Measurements from ENCODE around the gene TNP2.
A peak's percentile ranks its signal among the peaks of the same experiment; 100 is the strongest.

The TNP2 gene

GRCh38 chr16:11258553-11259492 is 10.3 kb downstream of the TNP2 start:
- TF ChIP-seq CTCF (IDR thresholded peaks at IDR 0.05; ENCODE audit: control extremely low read depth, extremely low read depth, low read depth, missing control alignments): no peak
- ChIA-PET POLR2A (no interaction called here), CTCF (interaction anchor here (1.0 to 9.7 kb wide), 15 partner anchors 10 to 300 kb away, joined by 3 to 182 read pairs (median 3); partner anchors contain the start of gene TNP2)
- peak; percentile 84 for DNase-seq (ENCODE audit: extremely low spot score)

- CTCF ChIA-PET: interaction anchor here (0.8 to 9.7 kb wide), 22 partner anchors 11 to 308 kb away, joined by 3 to 182 read pairs (median 6); partner anchors contain the start of gene TNP2
- POLR2A ChIA-PET: interaction anchor here (2.9 kb wide), 1 partner anchor 288 kb away, joined by 7 read pairs; no protein-coding TSS in a partner anchor
- peak; percentile 76 for DNase-seq (ENCODE audit: extremely low spot score)
- TF ChIP-seq CTCF (IDR thresholded peaks at IDR 0.05; ENCODE audit: control extremely low read depth, extremely low read depth, low read depth, missing control alignments): peak; percentile 79
These were observed 11.8 kb downstream of the TNP2 start for GRCh38 chr16:11257131-11257938.

- POLR2A ChIA-PET: interaction anchor here (0.6 to 3.5 kb wide), 41 partner anchors 7 to 1156 kb away, joined by 3 to 52 read pairs (median 7); partner anchors contain the start of genes DEXI, TNP2 and TXNDC11
- CTCF ChIA-PET: interaction anchor here (0.6 to 9.7 kb wide), 33 partner anchors 8 to 486 kb away, joined by 3 to 182 read pairs (median 4); partner anchors contain the start of gene TNP2
- no peak for TF ChIP-seq CTCF (IDR thresholded peaks at IDR 0.05; ENCODE audit: control extremely low read depth, extremely low read depth, low read depth, missing control alignments)
- DNase-seq (ENCODE audit: extremely low spot score): no peak
These were observed 12.4 kb downstream of the TNP2 start for GRCh38 chr16:11256661-11257130.

GRCh38 chr16:11255737-11256660 is 13.1 kb downstream of the TNP2 start, which contains the start of gene SOCS1:
Gene SOCS1 (minus strand): TSS chr16:11256204. CDS start chr16:11255478, 726 bp downstream.
- peak; percentile 89 for DNase-seq (ENCODE audit: extremely low spot score)
- ChIA-PET CTCF (interaction anchor here (0.6 to 9.7 kb wide), 57 partner anchors 8 to 485 kb away, joined by 3 to 182 read pairs (median 4); partner anchors contain the start of genes DEXI, PRM3, RMI2 and TNP2), POLR2A (interaction anchor here (0.6 to 3.5 kb wide), 63 partner anchors 8 to 1157 kb away, joined by 3 to 52 read pairs (median 5); partner anchors contain the start of genes DEXI, TNP2 and TXNDC11)
- peak; percentile 92 for TF ChIP-seq CTCF (IDR thresholded peaks at IDR 0.05; ENCODE audit: control extremely low read depth, extremely low read depth, low read depth, missing control alignments)

- CTCF ChIA-PET: interaction anchor here (0.6 to 9.7 kb wide), 47 partner anchors 9 to 484 kb away, joined by 3 to 182 read pairs (median 4); partner anchors contain the start of genes DEXI, PRM3, RMI2 and TNP2
These were observed 14.0 kb downstream of the TNP2 start for GRCh38 chr16:11254913-11255736.

More at GRCh38 chr16:11254913-11255736, 14.0 kb downstream of the TNP2 start:
- TF ChIP-seq CTCF (IDR thresholded peaks at IDR 0.05; ENCODE audit: control extremely low read depth, extremely low read depth, low read depth, missing control alignments): peak; percentile 39
- DNase-seq (ENCODE audit: extremely low spot score): no peak
- POLR2A ChIA-PET: interaction anchor here (0.6 to 3.5 kb wide), 51 partner anchors 9 to 329 kb away, joined by 3 to 52 read pairs (median 6); partner anchors contain the start of genes DEXI and TNP2

Measured in GM10248 (cell line).